Liver (tissue), 3 donors: ENCODE measurements around the gene FBXL13.

Experiments
- GABPA ChIP-seq, 2 donors: IDR thresholded peaks in 1 of 2; conservative IDR thresholded peaks in 1 of 2; 2 replicates each; pipeline ENCODE4 v1.6.1; 2016; ENCODE audit warnings: antibody characterized with exemption in 2 of 2, mild to moderate bottlenecking in 1 of 2, moderate library complexity in 1 of 2
- RXRA ChIP-seq, 2 donors: IDR thresholded peaks; 2 replicates each; pipeline ENCODE4 v1.6.1; 2017 to 2018; ENCODE audit warnings: antibody characterized with exemption in 2 of 2, mild to moderate bottlenecking in 1 of 2
- TAF1 ChIP-seq: conservative IDR thresholded peaks from 2 replicates; pipeline ENCODE4 v1.6.1; 2016; ENCODE audit warnings: antibody characterized with exemption, mild to moderate bottlenecking
- YY1 ChIP-seq: IDR thresholded peaks from 2 replicates; pipeline ENCODE4 v1.6.1; 2016; ENCODE audit warnings: antibody characterized with exemption, mild to moderate bottlenecking
- TF ChIP-seq, protein P1 (sequence below): fragments of 150-350 bp; IDR thresholded peaks from 2 replicates; pipeline ENCODE4 v1.5.1; 2017; ENCODE audit warnings: improper control_type of control experiment, low read depth, low read length; ENCODE audit not compliant: missing input control
- TF ChIP-seq, protein P2 (sequence below): IDR thresholded peaks from 2 replicates; pipeline ENCODE4 v1.6.1; 2016; ENCODE audit warnings: antibody characterized with exemption, mild to moderate bottlenecking
- TF ChIP-seq, protein P3 (sequence below): IDR thresholded peaks from 2 replicates; pipeline ENCODE4 v1.6.1; 2016; ENCODE audit warnings: antibody characterized with exemption
- TF ChIP-seq, protein P4 (sequence below): IDR thresholded peaks from 2 replicates; pipeline ENCODE4 v1.6.1; 2016; ENCODE audit warnings: antibody characterized with exemption
- TF ChIP-seq, protein P5 (sequence below): IDR thresholded peaks from 2 replicates; pipeline ENCODE4 v1.6.1; 2016; ENCODE audit warnings: antibody characterized with exemption
- donor health status: healthy.
- donor health status: healthy.

DNA sequence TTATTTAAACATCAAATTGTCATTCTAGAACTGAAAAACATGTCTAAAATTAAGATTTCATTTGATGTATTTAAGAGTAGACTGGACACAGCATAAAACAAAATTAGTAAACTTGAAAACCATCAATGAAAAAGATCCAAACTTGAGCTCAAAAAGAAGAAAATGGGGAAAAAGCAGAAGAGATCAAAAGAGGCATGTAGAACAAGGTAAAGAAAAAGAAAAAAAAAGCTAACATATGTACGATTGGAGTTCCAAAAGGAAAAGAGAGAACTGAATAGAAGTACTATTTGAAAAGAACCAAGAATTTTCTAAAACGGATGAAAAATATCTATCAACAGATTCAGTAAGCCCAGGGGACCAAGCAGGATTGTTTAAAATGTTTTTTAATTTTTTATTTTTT lies 3.6 kb downstream of the FBXL13 start:
- TF ChIP-seq, protein P1, sequence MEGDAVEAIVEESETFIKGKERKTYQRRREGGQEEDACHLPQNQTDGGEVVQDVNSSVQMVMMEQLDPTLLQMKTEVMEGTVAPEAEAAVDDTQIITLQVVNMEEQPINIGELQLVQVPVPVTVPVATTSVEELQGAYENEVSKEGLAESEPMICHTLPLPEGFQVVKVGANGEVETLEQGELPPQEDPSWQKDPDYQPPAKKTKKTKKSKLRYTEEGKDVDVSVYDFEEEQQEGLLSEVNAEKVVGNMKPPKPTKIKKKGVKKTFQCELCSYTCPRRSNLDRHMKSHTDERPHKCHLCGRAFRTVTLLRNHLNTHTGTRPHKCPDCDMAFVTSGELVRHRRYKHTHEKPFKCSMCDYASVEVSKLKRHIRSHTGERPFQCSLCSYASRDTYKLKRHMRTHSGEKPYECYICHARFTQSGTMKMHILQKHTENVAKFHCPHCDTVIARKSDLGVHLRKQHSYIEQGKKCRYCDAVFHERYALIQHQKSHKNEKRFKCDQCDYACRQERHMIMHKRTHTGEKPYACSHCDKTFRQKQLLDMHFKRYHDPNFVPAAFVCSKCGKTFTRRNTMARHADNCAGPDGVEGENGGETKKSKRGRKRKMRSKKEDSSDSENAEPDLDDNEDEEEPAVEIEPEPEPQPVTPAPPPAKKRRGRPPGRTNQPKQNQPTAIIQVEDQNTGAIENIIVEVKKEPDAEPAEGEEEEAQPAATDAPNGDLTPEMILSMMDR = no peak
- no peak for TF ChIP-seq GABPA (IDR thresholded peaks at IDR 0.05 in 1 of 2, conservative IDR thresholded peaks at IDR 0.05 in 1 of 2)
- TF ChIP-seq, protein P2, sequence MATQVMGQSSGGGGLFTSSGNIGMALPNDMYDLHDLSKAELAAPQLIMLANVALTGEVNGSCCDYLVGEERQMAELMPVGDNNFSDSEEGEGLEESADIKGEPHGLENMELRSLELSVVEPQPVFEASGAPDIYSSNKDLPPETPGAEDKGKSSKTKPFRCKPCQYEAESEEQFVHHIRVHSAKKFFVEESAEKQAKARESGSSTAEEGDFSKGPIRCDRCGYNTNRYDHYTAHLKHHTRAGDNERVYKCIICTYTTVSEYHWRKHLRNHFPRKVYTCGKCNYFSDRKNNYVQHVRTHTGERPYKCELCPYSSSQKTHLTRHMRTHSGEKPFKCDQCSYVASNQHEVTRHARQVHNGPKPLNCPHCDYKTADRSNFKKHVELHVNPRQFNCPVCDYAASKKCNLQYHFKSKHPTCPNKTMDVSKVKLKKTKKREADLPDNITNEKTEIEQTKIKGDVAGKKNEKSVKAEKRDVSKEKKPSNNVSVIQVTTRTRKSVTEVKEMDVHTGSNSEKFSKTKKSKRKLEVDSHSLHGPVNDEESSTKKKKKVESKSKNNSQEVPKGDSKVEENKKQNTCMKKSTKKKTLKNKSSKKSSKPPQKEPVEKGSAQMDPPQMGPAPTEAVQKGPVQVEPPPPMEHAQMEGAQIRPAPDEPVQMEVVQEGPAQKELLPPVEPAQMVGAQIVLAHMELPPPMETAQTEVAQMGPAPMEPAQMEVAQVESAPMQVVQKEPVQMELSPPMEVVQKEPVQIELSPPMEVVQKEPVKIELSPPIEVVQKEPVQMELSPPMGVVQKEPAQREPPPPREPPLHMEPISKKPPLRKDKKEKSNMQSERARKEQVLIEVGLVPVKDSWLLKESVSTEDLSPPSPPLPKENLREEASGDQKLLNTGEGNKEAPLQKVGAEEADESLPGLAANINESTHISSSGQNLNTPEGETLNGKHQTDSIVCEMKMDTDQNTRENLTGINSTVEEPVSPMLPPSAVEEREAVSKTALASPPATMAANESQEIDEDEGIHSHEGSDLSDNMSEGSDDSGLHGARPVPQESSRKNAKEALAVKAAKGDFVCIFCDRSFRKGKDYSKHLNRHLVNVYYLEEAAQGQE = no peak
- TF ChIP-seq, protein P3, sequence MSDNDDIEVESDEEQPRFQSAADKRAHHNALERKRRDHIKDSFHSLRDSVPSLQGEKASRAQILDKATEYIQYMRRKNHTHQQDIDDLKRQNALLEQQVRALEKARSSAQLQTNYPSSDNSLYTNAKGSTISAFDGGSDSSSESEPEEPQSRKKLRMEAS = no peak
- TF ChIP-seq, protein P4, sequence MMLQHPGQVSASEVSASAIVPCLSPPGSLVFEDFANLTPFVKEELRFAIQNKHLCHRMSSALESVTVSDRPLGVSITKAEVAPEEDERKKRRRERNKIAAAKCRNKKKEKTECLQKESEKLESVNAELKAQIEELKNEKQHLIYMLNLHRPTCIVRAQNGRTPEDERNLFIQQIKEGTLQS = no peak
- no peak for TF ChIP-seq YY1
- TF ChIP-seq TAF1 = no peak
- TF ChIP-seq RXRA (IDR thresholded peaks at IDR 0.05) = no peak
- TF ChIP-seq, protein P5, sequence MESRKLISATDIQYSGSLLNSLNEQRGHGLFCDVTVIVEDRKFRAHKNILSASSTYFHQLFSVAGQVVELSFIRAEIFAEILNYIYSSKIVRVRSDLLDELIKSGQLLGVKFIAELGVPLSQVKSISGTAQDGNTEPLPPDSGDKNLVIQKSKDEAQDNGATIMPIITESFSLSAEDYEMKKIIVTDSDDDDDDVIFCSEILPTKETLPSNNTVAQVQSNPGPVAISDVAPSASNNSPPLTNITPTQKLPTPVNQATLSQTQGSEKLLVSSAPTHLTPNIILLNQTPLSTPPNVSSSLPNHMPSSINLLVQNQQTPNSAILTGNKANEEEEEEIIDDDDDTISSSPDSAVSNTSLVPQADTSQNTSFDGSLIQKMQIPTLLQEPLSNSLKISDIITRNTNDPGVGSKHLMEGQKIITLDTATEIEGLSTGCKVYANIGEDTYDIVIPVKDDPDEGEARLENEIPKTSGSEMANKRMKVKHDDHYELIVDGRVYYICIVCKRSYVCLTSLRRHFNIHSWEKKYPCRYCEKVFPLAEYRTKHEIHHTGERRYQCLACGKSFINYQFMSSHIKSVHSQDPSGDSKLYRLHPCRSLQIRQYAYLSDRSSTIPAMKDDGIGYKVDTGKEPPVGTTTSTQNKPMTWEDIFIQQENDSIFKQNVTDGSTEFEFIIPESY = no peak
